Keratinocyte (primary cell): Measurements from ENCODE around the gene UBE2L5.

Experiments
- CTCF ChIP-seq, 3 experiments: IDR thresholded peaks in 1 of 3; conservative IDR thresholded peaks in 1 of 3; optimal IDR thresholded peaks in 1 of 3; 2 replicates in 2 of 3; 3 replicates in 1 of 3; pipeline versions ENCODE3 to v1.5.1; 2011; ENCODE audit warnings: low read length in 3 of 3, mild to moderate bottlenecking in 3 of 3, moderate library complexity in 2 of 3, control low read depth in 1 of 3, inconsistent platforms in 1 of 3; ENCODE audit not compliant: insufficient read depth in 2 of 3; ENCODE audit errors: extremely low read depth in 1 of 3
- EZH2 ChIP-seq: IDR thresholded peaks from one replicate; pipeline ENCODE4 v1.6.1; 2012; ENCODE audit warnings: inconsistent platforms, mild to moderate bottlenecking, low read length, moderate library complexity

- TF ChIP-seq CTCF (optimal IDR thresholded peaks at IDR 0.05 in 1 of 3, IDR thresholded peaks at IDR 0.05 in 1 of 3, conservative IDR thresholded peaks at IDR 0.05 in 1 of 3; ENCODE audit: extremely low read depth in 1 of 3, insufficient read depth in 2 of 3, low read length in 3 of 3) (no peak), EZH2 (no peak)
Measured at GRCh38 chr13:30453727-30454126, 31.4 kb downstream of the UBE2L5 start.
